ENCODE results near the gene MRGPRE. TPM values are rescaled to one million over a fixed set of nuclear protein-coding genes. Genes with fewer than 3 reads are reported as not detected.

The MRGPRE gene
- total and polyA plus RNA-seq, 2 donors, result 0.18 TPM; not detected in 1

- H3K27ac ChIP-seq (ENCODE audit: low read depth), result no peak overlapping the region
- DNase-seq (ENCODE audit: extremely low spot score), result no peak
- H3K4me1 ChIP-seq (ENCODE audit: insufficient read depth), result no peaks in the 10 kb centered on the region
- no peaks in the 10 kb centered on the region for H3K36me3 ChIP-seq (ENCODE audit: insufficient read depth)
- WGBS, result 91% methylated on average over 19 of the region's 19 CpGs
- H3K4me3 ChIP-seq (ENCODE audit: low read depth, low read length), result no peak overlapping the region
Observed at GRCh38 chr11:3191586-3192324, 40.5 kb downstream of the MRGPRE start.

GRCh38 chr11:3190600-3190999 is 41.6 kb downstream of the MRGPRE start:
- 47% methylated on average over 6 of the region's 6 CpGs for WGBS
- Histone ChIP-seq H3K4me3 (ENCODE audit: low read depth, low read length) (no peak overlapping the region), H3K27ac (ENCODE audit: low read depth) (no peak overlapping the region), H3K36me3 (ENCODE audit: insufficient read depth) (no peaks in the 10 kb centered on the region), H3K4me1 (ENCODE audit: insufficient read depth) (no peaks in the 10 kb centered on the region)
- no peak for DNase-seq (ENCODE audit: extremely low spot score)

DNA sequence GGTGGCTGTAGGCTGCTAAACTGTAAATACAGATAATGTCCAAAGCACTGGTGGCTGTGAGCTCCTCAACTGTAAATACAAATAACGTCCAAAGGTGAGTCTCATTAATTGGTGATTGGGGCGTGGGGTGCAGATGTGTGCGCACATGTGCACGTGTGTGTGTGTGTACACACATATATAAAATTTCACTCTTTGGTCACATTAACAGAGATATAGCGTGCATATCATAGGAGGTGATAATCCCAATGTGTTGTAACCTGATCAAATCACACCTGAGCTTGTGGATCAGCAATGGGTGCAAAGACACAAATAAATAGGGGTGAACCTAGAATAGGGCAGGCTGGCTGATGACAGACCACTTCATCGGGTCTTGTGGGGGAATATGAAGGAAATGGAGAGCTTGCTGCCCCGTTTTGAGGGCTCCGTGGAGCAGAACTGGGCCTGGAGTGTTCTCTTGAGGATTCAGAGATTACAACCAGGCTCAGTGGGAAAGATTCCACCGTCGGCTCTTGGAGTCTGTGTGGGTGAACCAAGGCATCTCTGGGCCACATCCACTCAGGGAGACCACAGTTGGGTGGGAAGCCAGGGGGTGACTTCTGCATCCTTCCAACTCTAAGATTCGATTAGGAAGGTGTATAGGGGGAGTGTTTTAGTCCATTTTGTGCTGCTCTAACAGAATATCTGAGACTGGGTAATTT is 42.2 kb downstream of the MRGPRE start:
- H3K27ac ChIP-seq (ENCODE audit: low read depth), result no peak overlapping the region
- 89% methylated on average over 11 of the region's 11 CpGs for WGBS
- no peak overlapping the region for H3K4me3 ChIP-seq (ENCODE audit: low read depth, low read length)
- DNase-seq (ENCODE audit: extremely low spot score), result no peak
- H3K36me3 ChIP-seq (ENCODE audit: insufficient read depth), result no peaks in the 10 kb centered on the region
- no peaks in the 10 kb centered on the region for H3K4me1 ChIP-seq (ENCODE audit: insufficient read depth)

DNA sequence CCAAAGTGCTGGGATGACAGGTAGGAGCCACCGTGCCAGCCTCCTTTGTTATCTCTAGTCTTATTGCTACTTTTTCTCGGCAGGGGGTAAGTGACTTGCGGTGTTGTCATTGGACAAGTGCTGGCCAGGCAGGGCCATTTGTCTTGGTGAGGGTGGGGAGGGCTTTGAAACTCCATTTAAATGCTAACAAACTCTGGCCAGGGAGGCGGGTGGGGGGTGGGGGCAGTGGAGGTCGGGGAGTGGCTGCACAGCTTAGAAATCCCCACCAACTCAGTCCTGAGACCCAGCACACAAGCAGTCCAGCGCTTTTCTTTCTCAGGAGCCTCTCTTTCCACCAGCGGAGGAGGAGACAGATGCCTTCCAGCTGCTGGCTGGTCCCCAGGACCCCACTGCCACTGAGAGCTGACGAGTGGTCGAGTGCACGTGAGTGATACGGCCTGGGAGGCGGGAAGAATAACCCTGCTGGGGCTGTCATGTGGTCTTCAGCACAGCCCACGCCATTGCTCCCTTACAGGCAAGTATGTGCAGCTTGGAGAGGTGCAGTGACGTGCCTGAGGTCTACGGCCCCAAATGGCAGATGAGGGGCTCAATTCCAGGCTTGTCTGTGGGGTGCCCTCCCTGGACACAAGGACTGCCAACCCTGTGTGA is 42.9 kb downstream of the MRGPRE start:
- WGBS, result 46% methylated on average over 15 of the region's 15 CpGs
- no peak for DNase-seq (ENCODE audit: extremely low spot score)
- H3K27ac ChIP-seq (ENCODE audit: low read depth), result no peak overlapping the region
- no peaks in the 10 kb centered on the region for H3K4me1 ChIP-seq (ENCODE audit: insufficient read depth)
- no peaks in the 10 kb centered on the region for H3K36me3 ChIP-seq (ENCODE audit: insufficient read depth)
- no peak overlapping the region for H3K4me3 ChIP-seq (ENCODE audit: low read depth, low read length)

GRCh38 chr11:3188496-3189195 is 43.6 kb downstream of the MRGPRE start:
- Histone ChIP-seq H3K27ac (ENCODE audit: low read depth) (no peak overlapping the region), H3K36me3 (ENCODE audit: insufficient read depth) (no peaks in the 10 kb centered on the region), H3K4me3 (ENCODE audit: low read depth, low read length) (no peak overlapping the region), H3K4me1 (ENCODE audit: insufficient read depth) (no peaks in the 10 kb centered on the region)
- no peak for DNase-seq (ENCODE audit: extremely low spot score)
- WGBS, result 87% methylated on average over 17 of the region's 17 CpGs

GRCh38 chr11:3186166-3186953 is 45.9 kb downstream of the MRGPRE start:
- Histone ChIP-seq H3K27ac (ENCODE audit: low read depth) (no peak overlapping the region), H3K4me1 (ENCODE audit: insufficient read depth) (no peaks in the 10 kb centered on the region), H3K36me3 (ENCODE audit: insufficient read depth) (no peaks in the 10 kb centered on the region), H3K4me3 (ENCODE audit: low read depth, low read length) (no peak overlapping the region)
- WGBS, result 86% methylated on average over 11 of the region's 11 CpGs
- DNase-seq (ENCODE audit: extremely low spot score), result no peak

DNA sequence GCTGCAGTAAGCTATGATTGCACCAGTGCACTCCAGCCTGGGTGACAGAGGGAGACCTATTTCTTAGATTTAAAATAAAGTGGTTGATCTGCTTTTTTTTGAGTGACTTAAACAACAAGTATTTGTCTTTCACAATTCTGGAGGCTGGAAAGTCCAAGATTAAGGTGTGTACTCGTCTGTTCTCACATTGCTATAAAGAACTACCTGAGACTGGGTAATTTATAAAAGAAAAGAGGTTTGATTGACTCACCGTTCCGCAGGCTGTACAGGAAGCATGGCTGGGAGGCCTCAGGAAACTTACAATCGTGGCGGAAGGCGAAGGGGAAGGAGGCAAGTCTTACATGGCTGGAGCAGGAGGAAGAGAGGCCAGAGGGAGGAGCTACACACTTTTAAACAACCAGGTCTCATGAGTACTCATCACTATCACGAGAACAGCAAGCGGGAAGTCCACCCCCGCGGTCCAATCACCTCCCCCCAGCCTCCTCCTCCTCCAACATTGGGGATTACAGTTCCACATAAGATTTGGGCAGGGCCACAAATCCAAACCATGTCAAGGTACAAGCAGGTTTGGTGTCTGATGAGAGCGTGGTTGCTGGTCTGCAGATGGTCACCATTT is 47.4 kb downstream of the MRGPRE start:
- H3K4me1 ChIP-seq (ENCODE audit: insufficient read depth), result no peaks in the 10 kb centered on the region
- no peak overlapping the region for H3K27ac ChIP-seq (ENCODE audit: low read depth)
- no peak overlapping the region for H3K4me3 ChIP-seq (ENCODE audit: low read depth, low read length)
- no peak for DNase-seq (ENCODE audit: extremely low spot score)
- 85% methylated on average over 11 of the region's 11 CpGs for WGBS
- no peaks in the 10 kb centered on the region for H3K36me3 ChIP-seq (ENCODE audit: insufficient read depth)

DNA sequence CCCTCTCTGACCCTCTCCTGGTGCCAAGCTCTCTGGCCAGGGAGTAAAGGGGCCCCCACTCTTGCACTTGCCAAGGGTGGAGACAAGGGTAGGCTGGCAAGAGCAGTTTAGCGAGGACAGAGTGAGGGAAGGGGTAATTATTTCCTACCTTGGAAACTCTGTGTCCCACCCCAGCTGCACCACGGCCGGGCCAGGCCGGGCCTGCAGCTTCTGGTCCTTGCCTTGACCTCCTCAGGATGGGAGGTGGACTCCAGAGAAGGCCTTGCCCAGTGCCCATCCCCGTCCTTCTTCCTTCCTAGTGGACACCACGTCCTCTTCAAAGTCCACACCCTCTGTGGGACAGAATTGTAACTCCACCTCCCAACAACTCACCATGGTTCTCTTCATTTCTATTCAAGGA is 48.7 kb downstream of the MRGPRE start:
- Histone ChIP-seq H3K36me3 (ENCODE audit: insufficient read depth) (no peaks in the 10 kb centered on the region), H3K4me3 (ENCODE audit: low read depth, low read length) (no peak overlapping the region), H3K27ac (ENCODE audit: low read depth) (no peak overlapping the region), H3K4me1 (ENCODE audit: insufficient read depth) (no peaks in the 10 kb centered on the region)
- 87% methylated on average over 6 of the region's 6 CpGs for WGBS
- no peak for DNase-seq (ENCODE audit: extremely low spot score)

DNA sequence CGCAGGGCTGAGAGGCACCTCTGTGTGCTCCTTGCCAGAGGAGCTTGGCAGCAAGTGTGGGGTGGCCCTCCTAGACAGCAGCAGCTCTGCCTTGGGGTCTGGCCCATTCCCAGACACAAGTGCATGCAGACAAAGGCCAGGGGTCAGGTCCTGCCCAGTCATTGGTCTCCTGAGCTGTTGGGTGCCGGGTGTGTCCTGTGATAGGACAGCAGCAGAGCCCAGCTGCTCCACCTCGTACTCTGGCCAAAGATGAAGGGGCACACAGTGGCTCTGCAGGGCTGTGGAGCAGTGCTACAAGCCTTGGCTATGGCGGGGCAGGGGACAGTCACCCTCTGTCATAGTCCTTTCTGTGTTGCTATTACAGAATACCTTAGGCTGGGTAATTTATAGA is 49.8 kb downstream of the MRGPRE start:
- Histone ChIP-seq H3K4me1 (ENCODE audit: insufficient read depth) (no peaks in the 10 kb centered on the region), H3K36me3 (ENCODE audit: insufficient read depth) (no peaks in the 10 kb centered on the region), H3K4me3 (ENCODE audit: low read depth, low read length) (no peak overlapping the region), H3K27ac (ENCODE audit: low read depth) (no peak overlapping the region)
- 89% methylated on average over 4 of the region's 4 CpGs for WGBS
- DNase-seq (ENCODE audit: extremely low spot score), result no peak

DNA sequence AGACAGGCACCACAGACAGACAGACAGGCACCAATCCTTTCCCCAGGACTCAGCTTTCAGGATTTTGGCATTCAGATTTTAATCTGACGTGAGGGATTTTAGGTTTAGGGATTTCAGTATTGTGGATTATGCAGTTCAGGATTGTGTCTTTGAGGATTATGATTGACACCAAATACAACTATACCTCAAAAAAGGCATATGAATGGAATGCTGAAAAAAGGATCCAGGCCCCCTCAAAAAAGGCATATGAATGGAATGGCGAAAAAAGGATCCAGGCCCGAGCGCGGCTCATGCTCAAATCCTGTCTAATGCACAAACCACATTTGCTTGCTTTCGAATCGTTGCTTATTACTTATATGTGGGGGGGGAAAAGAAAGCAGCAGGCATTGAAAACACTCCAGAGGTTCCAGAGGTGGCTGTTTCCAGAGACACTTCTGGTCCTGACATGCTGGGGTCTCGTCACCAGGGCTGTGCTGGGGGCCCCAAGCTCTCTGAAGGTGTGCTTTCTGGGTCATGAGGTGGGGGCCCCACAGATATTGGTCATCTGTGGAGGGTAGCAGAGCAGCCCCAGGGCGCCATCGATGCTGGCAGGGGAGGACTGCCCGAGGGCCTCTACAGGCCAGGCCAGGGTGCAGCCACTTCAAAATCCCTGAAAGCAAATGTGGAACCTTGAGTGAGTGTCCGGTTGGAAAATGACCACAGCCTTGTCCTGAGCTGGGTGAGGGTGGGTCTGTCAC is 50.3 kb downstream of the MRGPRE start:
- Histone ChIP-seq H3K27ac (ENCODE audit: low read depth) (no peak overlapping the region), H3K36me3 (ENCODE audit: insufficient read depth) (no peaks in the 10 kb centered on the region), H3K4me1 (ENCODE audit: insufficient read depth) (no peaks in the 10 kb centered on the region), H3K4me3 (ENCODE audit: low read depth, low read length) (no peak overlapping the region)
- DNase-seq (ENCODE audit: extremely low spot score), result no peak
- WGBS, result 87% methylated on average over 12 of the region's 12 CpGs

DNA sequence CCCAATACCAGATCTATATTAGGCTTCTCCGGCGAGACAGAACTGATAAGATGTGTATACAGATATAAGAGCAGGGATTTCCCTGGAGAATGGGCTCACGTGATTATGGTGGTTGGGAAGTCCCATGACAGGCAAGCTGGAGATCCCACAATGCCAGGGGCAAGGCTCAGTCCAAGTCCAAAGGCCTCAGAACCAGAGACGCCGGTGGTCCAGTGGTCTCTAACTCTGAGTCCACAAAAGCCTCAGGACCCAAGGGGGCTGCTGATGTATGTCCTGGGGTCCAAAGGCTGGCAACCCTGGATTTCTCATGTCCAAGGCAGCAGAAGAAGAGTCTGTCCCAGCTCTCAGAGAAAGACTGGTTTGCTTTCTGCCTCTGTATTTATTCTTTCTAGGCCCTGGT is 51.3 kb downstream of the MRGPRE start:
- no peak overlapping the region for H3K4me3 ChIP-seq (ENCODE audit: low read depth, low read length)
- H3K4me1 ChIP-seq (ENCODE audit: insufficient read depth), result no peaks in the 10 kb centered on the region
- WGBS, result 68% methylated on average over 5 of the region's 5 CpGs
- no peak for DNase-seq (ENCODE audit: extremely low spot score)
- H3K36me3 ChIP-seq (ENCODE audit: insufficient read depth), result no peaks in the 10 kb centered on the region
- H3K27ac ChIP-seq (ENCODE audit: low read depth), result no peak overlapping the region

- Histone ChIP-seq H3K4me3 (ENCODE audit: low read depth, low read length) (no peak overlapping the region), H3K4me1 (ENCODE audit: insufficient read depth) (no peaks in the 10 kb centered on the region), H3K27ac (ENCODE audit: low read depth) (no peak overlapping the region), H3K36me3 (ENCODE audit: insufficient read depth) (no peaks in the 10 kb centered on the region)
- no peak for DNase-seq (ENCODE audit: extremely low spot score)
- WGBS, result 49% methylated on average over 2 of the region's 2 CpGs
Observed at GRCh38 chr11:3178349-3178748, 53.9 kb downstream of the MRGPRE start.
